ENCODE measurements around the gene CTCFL.

DNA sequence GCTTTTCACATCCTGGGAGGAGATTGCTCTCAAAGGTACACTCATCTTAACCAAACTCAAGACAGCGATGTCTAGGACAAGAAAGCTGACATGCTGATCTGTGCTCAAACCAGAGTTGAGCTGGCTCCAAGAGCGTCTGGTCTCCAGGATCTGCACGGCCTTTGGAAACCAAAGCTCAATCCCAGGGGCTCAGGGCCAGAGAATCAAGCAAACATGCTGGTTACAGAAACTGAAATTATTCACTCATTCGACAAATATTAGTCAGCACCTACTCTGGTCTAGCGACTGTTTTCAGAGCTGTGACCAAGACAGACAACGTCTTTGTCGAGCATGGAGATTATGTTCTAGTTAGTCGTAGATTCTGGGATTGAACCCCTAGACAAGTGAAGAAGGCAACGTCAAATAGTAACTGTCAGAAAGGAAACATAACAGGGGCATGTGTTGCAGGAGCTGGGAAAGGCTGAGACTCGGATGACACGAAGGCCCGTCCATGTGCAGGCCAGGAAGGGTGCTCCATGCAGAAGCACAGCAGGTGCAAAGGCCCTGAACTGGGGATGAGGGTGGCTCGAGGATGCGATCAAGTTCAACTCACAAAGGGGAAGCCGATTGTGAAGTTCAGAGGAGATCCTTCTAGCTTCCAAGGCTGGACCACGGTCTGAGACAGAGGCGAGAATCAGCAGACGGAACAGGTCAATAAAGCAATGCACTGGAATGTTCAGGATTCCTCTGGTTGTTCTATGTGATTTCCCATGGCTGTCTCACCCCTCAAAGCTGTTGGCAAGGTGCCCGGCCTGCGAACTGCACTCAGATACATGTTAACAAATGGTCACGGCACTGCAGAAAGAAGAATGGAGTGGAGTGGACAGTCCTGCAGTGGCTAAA lies 23.5 kb upstream of the CTCFL start:
- no peak for TF ChIP-seq POLR2A (IDR thresholded peaks at IDR 0.05; ENCODE audit: low read depth, low read length)
- TF ChIP-seq PAX5 (IDR thresholded peaks at IDR 0.05; ENCODE audit: insufficient read depth, low read length, severe bottlenecking), result no peak
- no peak for TF ChIP-seq POLR2AphosphoS5 (IDR thresholded peaks at IDR 0.05; ENCODE audit: low read depth, low read length)

Measured in GM12891 (cell line).